Measurements from ENCODE around the gene ATE1. TPM values are rescaled to one million over a fixed set of nuclear protein-coding genes. Genes with fewer than 3 reads are reported as not detected.

ATE1 gene
- total RNA-seq, 1 donor from 2014 or later = 31.7 TPM

DNA sequence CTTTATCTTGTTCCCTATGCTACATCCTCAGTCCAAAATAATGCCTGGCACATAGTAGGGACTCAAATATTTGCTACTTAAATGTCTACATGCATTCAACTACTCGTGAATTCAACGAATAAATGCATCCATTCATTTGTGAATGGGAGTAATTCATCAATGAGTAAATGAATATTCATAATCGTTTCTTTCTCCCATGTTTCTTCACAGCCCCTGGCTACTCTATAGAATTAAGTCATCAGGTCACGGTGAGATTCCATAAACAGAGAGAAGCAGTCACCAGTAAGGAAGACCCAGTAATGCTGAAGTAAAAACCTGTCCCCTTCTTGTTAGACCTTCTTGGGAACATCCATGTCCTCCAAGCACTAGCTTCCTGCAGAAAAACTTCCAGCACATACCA, 48.4 kb downstream of the ATE1 start:
- no peak for DNase-seq (ENCODE audit: low read depth in 2 of 2)

DNA sequence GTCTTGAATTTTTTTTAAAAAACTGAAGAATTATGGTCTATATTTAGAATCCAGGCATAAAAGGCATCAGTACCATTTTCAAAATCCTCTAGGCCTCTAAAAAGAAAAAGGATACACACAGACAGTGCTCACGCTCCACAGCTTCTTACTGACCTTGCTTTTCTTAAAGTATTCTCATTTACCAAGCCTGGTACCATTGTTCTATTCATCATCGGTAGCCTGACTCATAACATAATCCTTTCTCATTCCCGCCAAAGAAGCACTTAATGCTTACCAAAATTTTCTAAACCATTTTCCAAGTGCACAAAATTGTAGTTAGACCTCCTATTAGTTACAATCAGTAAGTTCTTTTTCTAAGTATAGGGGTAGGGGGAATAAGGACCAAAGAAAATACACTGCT, 54.6 kb downstream of the ATE1 start:
- DNase-seq (ENCODE audit: low read depth in 2 of 2) = no peak

DNA sequence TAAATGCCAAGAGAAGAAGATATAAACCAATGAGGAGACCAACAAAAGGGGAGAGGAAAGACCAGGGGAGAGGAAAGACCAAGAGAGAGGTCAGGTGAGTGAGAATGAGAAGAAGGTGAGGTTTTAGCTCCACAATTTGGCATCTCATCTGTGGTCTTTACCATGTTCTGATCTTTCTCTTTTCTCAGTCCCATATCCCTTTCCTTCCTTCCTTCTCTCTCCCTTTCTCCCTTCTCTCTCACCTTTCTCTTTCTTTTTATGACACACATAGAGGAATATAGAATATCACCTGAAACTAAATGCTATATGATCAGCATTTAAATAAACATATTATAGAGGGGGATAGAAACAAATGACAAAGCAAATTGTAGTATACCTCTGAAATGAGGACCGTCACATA, 57.4 kb downstream of the ATE1 start:
- no peak for DNase-seq (ENCODE audit: low read depth in 2 of 2)

DNA sequence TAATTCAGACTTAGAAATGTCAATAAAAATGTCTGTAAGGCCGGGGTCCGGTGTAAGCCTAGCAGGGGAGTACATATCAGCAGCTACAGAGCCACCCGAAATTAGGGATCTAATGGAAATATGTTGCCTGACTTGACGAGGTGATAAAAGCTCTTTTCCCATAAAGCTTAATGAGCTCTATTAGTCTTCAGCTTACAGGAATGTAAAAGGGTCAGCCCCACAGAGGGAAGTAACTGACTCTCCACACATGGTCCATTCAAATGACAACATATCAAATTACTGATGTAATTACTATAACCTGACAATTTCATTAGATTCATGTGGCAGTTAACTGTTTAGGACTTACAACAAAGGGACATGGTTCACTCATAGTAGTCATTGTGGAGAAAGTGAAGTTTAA, 62.3 kb downstream of the ATE1 start:
- DNase-seq (ENCODE audit: low read depth in 2 of 2) = no peak

DNA sequence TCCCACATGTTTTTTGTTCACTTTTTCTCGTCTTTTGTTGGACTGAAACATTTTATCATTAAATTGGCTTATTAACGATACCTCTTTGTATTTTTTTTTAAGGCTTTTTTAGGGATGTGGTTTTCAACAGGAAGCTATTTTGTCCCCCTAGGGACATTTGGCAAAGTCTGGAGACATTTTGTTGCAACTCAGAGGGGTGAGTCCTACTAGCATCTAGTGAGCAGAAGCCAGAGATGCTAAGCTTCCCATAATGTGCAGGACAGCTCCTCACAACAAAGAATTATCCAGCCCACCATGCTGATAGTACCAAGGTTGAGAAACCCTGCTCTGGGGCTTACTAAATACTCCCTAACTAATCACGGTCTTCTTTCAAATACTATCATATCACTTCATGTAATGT, 63.2 kb downstream of the ATE1 start:
- no peak for DNase-seq (ENCODE audit: low read depth in 2 of 2)

DNA sequence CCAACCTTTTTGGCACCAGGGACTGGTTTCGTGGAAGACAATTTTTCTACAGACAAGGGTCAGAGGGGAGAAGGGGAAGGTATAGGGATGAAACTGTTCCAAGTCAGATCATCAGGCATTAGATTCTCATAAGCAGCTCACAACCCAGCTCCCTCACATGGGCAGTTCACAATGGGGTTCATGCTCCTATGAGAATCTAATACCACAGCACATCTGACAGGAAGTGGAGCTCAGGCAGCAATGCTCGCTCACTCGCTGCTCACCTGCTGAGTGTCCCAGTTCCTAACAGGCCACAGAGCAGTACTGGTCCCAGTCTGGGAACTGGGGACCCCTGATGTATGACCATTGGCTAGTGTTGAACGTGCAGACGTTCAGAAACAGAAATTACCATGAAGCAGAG, 63.7 kb downstream of the ATE1 start:
- no peak for DNase-seq (ENCODE audit: low read depth in 2 of 2)

DNA sequence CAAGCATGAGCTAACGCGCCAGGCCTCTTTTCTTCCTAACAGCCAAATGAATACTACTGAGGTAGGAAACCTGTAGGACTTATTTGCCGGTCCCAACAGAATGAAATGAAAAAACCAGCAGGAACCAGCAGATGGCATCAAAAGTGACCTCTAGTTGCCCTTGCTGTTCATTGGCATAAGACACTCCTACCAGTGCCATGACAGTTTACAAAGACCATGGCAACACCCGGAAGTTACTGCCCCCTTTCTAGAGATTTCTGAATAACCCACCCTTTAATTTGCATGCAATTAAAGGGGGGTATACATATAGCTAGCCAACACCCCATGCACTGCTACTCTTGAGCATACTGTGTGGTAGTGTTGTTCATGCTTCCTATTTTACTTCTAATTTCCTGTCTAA, 65.2 kb downstream of the ATE1 start:
- DNase-seq (ENCODE audit: low read depth in 2 of 2) = no peak

DNA sequence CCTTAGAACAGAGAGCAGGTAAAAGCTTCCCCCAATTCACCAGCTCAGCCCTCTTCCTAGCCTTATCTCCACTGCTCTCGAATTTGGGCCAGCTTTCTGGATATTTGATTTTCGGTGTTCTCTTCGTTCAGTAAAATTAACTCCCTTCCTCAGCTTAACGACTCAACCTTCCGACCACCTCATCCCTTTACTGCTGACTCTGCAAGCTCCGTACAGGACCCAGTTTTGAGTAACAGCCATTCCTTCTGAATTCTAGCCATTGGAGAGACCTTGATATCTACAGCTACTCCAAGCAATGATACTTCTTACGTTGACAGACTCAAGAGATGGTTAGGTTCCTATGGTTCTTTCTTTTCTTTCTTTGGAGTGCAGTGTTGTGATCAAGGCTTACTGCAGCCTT, 65.8 kb downstream of the ATE1 start:
- DNase-seq (ENCODE audit: low read depth in 2 of 2) = no peak

DNA sequence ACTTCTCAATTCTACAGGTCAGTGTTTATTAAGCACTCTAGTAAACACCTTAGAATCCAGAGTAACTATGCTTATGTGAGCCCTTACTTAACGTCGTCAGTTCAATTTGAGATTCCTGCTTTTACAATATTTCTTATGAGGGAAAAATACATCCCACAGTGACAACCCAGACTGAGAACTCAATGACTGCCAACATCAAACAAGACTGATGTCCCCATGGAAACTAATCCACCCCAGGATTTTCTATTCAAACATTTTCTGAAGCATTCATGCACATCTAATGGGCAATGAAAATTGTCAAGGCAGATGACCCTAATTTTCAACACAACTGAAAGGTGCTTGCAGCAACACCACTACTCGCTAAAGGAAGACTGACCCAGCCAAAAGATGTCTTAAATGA, 67.0 kb downstream of the ATE1 start:
- DNase-seq (ENCODE audit: low read depth in 2 of 2) = no peak

DNA sequence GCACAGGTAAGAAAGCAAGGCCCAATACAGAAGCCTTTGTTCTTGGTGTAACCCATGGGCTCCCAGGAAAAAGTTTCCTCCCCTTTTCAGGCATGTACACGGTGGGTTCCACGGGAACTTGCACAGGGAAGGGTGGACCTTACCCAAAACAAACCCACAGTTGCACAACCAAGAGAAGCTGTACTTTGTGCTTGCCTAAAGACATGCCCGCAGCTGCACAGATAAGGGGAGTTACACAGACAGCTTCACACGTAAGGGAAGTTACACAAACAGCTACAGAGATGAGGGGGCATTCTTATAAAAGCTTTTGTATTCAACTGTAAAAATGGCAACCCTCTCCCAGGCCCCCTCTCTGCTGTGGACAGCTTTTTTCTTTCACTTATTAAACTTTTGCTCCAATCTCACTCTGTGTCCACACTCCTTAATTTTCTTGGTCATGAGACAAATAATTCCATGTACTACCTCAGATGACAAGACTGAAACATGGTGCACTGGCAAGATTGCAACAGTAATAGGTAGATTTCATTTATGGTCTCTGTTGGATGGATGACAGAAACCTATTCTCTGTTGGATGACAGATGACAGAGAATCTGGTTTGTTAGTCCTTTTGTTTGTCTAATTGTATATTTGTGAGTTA, 72.9 kb downstream of the ATE1 start:
- no peak for DNase-seq (ENCODE audit: low read depth in 2 of 2)

DNA sequence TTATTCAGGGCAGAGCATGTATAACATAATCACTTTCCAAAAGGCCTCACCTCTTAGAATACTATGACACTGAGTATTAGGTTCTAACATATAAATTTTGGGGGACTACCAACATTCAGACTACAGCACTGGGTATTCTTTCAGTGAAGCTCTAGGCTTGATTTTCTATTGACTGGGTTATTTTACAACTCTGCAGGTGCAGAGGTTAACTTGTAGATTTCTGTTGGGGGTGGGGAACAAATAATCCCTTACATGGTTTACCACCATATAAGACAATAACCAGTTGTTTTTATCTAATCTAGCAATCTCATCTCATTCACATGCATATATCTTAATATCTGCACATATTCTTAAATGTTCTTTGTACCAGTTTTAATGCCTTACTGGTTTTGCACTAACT, 73.9 kb downstream of the ATE1 start:
- no peak for DNase-seq (ENCODE audit: low read depth in 2 of 2)

DNA sequence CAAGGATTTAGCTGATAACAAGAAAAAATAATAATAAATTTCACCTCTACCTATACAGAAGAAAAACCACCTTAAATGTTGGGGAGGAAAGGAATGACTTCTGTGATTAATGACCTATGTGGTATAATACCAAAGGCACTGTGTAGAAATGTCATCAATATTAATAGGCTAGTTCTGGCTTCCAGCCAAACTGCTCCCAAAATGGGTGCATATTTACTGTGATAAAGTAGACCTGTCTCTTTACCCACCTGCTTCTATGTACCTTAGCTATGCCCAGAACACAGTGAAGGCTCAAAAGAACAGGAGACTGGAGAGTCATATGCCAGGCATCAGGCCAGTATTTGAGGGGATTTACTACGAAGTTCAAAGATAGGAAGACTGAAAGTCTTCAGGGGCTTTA, 76.0 kb downstream of the ATE1 start:
- DNase-seq (ENCODE audit: low read depth in 2 of 2) = no peak

DNA sequence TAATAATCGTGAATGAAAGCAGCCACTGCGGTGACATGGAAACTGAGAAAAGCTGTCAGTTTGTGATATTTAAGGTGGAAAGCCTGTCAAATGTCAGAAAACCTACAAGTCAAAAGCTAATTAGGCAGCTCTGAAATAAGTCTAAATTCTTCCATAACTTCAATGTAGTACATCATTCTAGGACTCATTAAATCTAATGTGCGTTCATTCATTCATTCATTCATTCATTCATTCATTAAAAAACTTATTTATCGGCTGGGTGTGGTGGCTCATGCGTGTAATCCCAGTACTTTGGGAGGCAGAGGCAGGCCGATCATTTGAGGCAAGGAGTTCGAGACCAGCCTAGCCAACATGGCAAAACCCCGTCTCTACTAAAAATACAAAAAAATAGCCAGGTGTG, 79.7 kb downstream of the ATE1 start:
- DNase-seq (ENCODE audit: low read depth in 2 of 2) = no peak

DNA sequence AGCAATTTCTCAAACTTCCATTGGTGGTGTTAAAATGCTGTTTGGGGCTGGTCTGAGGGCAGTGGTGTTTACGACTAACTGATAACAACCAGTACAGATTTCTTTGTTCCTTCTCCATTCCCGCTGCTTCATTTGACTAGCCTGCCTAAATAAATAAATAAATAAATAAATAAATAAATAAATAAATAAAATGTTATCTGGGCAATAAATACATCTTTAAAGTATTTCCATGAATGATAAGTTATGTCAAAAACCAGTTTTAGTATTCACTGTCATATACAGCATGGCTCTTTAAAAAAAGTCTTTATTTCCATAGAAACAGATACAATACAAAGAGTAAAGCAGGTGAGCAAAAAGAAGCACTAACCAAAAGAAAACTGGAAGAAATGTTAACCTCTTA, 81.3 kb downstream of the ATE1 start:
- no peak for DNase-seq (ENCODE audit: low read depth in 2 of 2)

DNA sequence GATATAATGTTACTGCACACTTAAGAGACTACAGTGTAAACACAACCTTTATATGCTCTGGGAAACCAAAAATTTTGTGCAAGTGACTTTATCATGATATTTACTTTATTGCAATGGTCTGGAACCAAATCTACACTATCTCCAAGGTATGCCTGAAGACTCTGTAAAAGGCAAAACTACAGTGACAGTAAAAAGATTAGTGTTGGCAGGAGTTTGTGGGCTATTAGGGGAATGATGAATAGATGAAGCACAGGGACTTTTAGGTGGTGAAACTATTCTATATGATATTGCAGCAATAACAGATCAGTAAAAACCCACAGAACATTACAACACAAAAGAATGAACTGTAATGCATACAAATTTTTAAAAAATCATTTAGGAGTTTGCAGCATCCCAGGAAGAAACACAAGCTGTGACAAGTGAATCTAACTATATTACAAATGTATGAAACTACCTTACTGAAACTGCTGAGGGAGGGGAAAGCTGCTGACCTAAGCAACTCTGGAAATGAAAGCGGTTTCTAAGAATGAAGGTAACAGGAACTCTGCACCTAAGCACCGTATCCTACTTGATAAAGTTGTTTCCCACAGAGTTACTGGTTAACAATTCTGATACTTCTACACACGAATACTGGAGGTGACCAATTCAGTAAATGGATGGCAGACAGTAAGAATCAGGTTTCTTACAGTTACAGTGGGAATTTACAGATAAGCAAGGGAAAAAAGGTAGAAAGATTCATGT, 82.6 kb downstream of the ATE1 start:
- DNase-seq (ENCODE audit: low read depth in 2 of 2) = no peak

DNA sequence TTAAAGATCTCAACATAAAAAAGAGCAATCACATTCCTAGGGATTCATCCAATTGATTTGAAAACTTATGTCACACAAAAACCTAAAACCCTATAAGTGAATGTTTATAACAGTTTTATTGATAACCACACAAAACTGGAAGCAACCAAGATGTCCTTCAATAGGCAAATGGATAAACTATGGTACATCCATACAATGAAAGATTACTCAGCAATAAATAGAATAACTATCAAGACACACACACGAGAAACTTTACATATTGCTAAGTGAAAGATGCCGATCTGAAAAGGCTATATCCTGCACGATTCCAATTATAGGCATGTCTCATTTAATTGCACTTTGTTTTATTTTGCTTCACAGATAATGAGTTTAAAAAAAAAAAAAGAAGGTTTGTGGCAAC, 83.3 kb downstream of the ATE1 start:
- DNase-seq (ENCODE audit: low read depth in 2 of 2) = no peak

DNA sequence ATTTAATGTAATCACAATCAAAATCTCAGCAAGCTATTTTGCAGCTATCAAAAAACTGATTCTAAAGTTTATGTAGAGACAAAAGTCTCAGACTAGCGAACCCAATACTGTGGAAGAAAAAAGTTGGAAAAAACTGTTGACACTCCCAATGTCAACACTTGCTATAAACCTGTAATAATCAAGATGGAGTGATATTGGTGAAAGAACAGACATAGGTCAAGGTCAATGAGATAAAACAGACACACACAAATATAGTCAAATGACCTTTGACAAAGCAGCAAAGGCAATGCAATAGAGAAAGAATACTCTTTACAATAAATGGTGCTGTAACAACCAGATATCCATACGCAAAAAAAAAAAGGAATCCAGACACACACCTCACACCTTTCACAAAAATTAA, 84.5 kb downstream of the ATE1 start:
- no peak for DNase-seq (ENCODE audit: low read depth in 2 of 2)

DNA sequence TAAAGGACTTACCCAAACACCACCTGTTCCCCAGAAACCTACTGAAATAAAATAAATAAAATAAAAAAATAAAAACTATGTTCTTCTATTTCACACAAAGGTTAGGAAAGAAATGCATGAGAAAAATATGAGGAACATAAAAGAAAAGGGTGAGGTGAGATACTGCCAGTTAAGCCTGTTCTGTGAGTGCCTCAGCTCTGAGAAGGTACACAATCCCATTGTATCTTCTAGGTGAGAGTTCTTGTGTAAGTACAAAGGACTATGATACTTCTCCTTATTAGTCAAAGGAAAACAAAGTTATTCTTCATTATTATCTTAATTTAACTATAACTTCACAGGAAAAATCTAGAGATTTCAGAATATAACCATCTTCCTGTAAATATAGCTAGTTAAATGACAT, 86.0 kb downstream of the ATE1 start:
- no peak for DNase-seq (ENCODE audit: low read depth in 2 of 2)

DNA sequence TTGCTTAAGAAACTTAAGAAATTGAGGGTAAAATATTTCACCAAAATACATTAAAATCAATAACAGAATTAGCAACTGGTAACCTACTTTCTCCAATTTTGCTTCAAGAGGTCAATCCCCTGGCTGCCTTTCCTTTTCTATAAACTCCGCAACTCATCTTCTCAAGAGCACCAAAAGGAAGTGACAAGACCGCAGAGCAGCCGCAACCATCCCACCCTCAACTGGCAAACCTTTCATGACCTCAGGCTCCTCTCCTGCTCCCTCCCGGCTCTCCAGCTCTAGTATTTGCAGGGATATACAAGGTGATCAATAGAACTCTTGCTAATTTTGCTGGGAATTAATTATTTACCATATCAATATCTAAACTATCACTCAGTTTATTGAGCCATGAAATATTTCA, 88.9 kb downstream of the ATE1 start:
- no peak for DNase-seq (ENCODE audit: low read depth in 2 of 2)

DNA sequence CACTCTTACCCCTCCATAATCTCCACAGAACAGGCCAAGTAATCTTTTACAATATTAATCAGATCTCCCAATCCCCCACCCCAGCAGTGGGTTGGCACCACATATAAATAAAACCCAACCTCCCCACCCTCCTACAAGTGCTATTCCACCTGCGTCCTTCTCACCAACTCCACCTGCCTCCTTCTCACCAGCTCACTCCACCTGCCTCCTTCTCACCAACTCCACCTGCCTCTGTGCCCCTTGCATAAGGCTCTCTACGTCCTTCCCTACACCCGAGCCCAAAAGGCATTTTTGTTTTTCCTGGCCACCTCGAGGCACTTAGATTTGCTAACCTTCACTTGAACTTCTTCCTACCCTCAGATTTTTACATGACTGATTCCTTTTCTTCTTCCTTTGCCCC, 89.7 kb downstream of the ATE1 start:
- DNase-seq (ENCODE audit: low read depth in 2 of 2) = no peak

DNA sequence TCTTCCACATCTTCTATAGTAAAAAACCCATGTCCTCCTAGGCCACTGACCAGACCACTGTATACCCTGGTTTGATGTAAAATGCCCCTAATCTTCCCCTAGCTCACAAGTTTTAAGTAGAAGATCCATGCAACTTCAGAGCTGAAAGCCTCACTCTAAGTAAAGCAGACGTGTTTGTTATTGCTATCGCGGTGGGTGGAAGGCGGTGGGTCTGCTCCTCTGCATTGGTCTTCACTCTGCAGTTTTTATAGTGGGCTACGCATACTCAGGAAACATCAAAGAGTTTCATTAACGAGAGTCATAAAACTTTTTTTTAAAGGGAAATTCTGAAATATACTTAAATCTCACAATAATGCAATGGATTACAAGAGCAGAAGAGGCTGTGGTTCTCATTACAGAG, 91.7 kb downstream of the ATE1 start:
- no peak for DNase-seq (ENCODE audit: low read depth in 2 of 2)

DNA sequence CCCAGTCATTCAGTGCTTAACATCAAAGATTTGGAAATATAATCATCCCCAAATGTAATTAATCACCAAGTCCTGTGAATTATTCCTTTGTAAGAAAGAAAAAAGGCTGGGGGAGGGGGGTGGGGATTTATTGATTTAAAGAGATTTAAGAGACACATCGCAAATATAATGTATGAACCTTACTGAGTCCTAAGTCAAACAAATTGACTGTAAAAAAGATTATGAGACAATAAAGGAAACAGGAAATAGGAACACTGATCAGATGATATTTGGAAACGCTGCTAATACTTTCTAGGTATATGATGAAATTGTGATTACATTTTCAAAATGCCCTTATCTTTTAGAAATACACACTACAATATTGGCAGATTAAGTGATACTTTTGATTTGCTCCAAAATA, 92.5 kb downstream of the ATE1 start:
- no peak for DNase-seq (ENCODE audit: low read depth in 2 of 2)

DNA sequence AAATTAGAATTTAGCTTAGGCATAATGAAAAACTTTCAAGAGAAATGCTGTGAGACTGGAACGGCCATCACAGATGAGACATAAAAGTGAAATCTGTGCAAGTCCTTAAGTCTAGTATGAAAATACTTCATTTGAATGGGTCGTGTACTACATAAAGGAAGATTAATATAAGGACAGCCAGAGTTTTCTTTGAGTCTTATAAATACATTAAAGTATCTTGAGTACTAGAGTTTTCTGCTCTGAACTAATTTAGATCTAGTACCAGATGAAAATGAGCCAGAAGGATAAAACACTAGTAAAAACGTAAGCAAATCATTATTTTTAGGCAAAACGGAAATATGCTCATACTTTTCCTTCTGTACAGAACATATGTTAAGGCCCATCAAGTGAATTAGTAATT, 93.1 kb downstream of the ATE1 start:
- no peak for DNase-seq (ENCODE audit: low read depth in 2 of 2)

DNA sequence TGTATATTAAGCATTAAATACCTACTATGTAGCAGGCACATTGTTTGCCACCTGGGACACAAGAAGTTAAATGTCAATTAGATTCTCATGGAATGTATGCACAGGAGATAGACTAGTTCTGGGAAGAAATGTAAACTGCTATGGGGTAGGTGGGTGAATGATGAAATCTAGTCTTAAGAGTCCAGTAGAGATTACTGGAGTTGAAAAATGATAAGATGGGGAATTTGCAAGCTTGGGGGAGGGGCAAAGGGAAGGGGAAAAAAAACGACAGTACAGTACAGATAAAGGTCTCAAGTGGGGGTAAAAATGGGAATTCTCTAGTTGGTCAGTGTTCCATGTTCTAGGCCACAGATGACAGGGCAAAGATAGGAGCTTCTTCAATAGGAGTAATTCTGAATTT, 94.4 kb downstream of the ATE1 start:
- no peak for DNase-seq (ENCODE audit: low read depth in 2 of 2)
